GM12878 (cell line): Measurements from ENCODE around the gene LRRC75B.

Source experiments
- GABPA ChIP-seq: IDR thresholded peaks from 2 replicates; pipeline ENCODE4 v1.6.1; 2014; ENCODE audit warnings: antibody characterized with exemption, low read depth, mild to moderate bottlenecking, inconsistent platforms
- MYC ChIP-seq: IDR thresholded peaks from 2 replicates; pipeline ENCODE4 v1.6.1; 2011; ENCODE audit warnings: mild to moderate bottlenecking, low read length, moderate library complexity, inconsistent platforms; ENCODE audit not compliant: insufficient read depth, insufficient replicate concordance, insufficient read length, severe bottlenecking
- POLR2AphosphoS5 ChIP-seq: IDR thresholded peaks from 2 replicates; pipeline ENCODE4 v1.6.1; 2011; ENCODE audit warnings: mild to moderate bottlenecking, low read length, inconsistent platforms
- POU2F2 ChIP-seq: IDR thresholded peaks from 3 replicates; pipeline ENCODE4 v1.6.1; 2011; ENCODE audit warnings: low read depth, mild to moderate bottlenecking, low read length, borderline replicate concordance
- SIN3A ChIP-seq: IDR thresholded peaks from 2 replicates; pipeline ENCODE4 v1.6.1; 2012; ENCODE audit warnings: low read depth, low read length, improper control_type of control experiment
- TF ChIP-seq, protein P1 (sequence below), 3 experiments: IDR thresholded peaks in 2 of 3; conservative IDR thresholded peaks in 1 of 3; 2 replicates each; pipeline ENCODE4 v1.5.1; 2011; ENCODE audit warnings: low read depth in 3 of 3, low read length in 3 of 3, mild to moderate bottlenecking in 3 of 3, control low read depth in 2 of 3, moderate library complexity in 2 of 3, inconsistent platforms in 1 of 3, mixed read lengths in 1 of 3; ENCODE audit not compliant: control insufficient read depth in 2 of 3, insufficient read depth in 1 of 3; ENCODE audit errors: extremely low read depth in 1 of 3
- TF ChIP-seq, protein P2 (sequence below): IDR thresholded peaks from 2 replicates; pipeline ENCODE4 v1.6.1; 2012; ENCODE audit warnings: low read depth, low read length, improper control_type of control experiment

- TF ChIP-seq POU2F2 (no peak), SIN3A (no peak), GABPA (no peak), MYC (no peak), POLR2AphosphoS5 (no peak)
- TF ChIP-seq, protein P1, sequence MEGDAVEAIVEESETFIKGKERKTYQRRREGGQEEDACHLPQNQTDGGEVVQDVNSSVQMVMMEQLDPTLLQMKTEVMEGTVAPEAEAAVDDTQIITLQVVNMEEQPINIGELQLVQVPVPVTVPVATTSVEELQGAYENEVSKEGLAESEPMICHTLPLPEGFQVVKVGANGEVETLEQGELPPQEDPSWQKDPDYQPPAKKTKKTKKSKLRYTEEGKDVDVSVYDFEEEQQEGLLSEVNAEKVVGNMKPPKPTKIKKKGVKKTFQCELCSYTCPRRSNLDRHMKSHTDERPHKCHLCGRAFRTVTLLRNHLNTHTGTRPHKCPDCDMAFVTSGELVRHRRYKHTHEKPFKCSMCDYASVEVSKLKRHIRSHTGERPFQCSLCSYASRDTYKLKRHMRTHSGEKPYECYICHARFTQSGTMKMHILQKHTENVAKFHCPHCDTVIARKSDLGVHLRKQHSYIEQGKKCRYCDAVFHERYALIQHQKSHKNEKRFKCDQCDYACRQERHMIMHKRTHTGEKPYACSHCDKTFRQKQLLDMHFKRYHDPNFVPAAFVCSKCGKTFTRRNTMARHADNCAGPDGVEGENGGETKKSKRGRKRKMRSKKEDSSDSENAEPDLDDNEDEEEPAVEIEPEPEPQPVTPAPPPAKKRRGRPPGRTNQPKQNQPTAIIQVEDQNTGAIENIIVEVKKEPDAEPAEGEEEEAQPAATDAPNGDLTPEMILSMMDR (IDR thresholded peaks at IDR 0.05 in 2 of 3, conservative IDR thresholded peaks at IDR 0.05 in 1 of 3; ENCODE audit: control insufficient read depth in 2 of 3, extremely low read depth in 1 of 3, insufficient read depth in 1 of 3, low read depth in 3 of 3, low read length in 3 of 3): no peak
- TF ChIP-seq, protein P2, sequence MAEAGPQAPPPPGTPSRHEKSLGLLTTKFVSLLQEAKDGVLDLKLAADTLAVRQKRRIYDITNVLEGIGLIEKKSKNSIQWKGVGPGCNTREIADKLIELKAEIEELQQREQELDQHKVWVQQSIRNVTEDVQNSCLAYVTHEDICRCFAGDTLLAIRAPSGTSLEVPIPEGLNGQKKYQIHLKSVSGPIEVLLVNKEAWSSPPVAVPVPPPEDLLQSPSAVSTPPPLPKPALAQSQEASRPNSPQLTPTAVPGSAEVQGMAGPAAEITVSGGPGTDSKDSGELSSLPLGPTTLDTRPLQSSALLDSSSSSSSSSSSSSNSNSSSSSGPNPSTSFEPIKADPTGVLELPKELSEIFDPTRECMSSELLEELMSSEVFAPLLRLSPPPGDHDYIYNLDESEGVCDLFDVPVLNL: no peak
Observed at GRCh38 chr22:24584166-24584790, 8.6 kb downstream of the LRRC75B start.
